ENCODE measurements around the gene PHKB. TPM values are rescaled to one million over a fixed set of nuclear protein-coding genes. Genes with fewer than 3 reads are reported as not detected.

PHKB gene
- total RNA-seq, 1 donor = 79.3 TPM

- DNase-seq (ENCODE audit: low read depth) = no peak
- TF ChIP-seq, protein P1, sequence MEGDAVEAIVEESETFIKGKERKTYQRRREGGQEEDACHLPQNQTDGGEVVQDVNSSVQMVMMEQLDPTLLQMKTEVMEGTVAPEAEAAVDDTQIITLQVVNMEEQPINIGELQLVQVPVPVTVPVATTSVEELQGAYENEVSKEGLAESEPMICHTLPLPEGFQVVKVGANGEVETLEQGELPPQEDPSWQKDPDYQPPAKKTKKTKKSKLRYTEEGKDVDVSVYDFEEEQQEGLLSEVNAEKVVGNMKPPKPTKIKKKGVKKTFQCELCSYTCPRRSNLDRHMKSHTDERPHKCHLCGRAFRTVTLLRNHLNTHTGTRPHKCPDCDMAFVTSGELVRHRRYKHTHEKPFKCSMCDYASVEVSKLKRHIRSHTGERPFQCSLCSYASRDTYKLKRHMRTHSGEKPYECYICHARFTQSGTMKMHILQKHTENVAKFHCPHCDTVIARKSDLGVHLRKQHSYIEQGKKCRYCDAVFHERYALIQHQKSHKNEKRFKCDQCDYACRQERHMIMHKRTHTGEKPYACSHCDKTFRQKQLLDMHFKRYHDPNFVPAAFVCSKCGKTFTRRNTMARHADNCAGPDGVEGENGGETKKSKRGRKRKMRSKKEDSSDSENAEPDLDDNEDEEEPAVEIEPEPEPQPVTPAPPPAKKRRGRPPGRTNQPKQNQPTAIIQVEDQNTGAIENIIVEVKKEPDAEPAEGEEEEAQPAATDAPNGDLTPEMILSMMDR (IDR thresholded peaks at IDR 0.05; ENCODE audit: insufficient read depth, low read length) = no peak
- H3K4me3 ChIP-seq (ENCODE audit: low read depth, low read length) = no peak overlapping the region
These were observed 109.9 kb downstream of the PHKB start for GRCh38 chr16:47571049-47571448.

DNA sequence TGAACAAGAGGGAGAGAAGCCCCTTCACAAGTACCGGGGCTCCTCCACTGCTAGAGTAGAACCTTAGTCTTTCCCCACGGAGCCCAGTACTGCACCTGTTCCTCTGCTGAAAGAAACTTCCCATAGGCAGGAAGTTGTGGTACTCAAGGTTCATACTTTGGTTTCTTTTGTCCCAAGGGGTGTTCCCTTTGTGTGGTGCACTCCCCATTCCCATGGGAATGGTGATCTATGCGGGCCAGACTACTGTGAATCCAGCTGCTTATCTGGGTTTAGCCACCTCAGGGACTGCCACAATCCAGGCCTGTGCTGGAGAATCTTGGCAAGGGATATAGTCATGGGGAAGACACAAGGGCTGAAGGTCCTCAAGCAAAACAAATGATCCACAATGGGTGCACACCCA, 110.6 kb downstream of the PHKB start:
- H3K4me3 ChIP-seq (ENCODE audit: low read depth, low read length) = no peak overlapping the region
- DNase-seq (ENCODE audit: low read depth) = no peak
- TF ChIP-seq, protein P1 (IDR thresholded peaks at IDR 0.05; ENCODE audit: insufficient read depth, low read length) = no peak

GRCh38 chr16:47574091-47575054, 113.2 kb downstream of the PHKB start:
- peak; percentile 48 for DNase-seq (ENCODE audit: low read depth)
- TF ChIP-seq, protein P1 (IDR thresholded peaks at IDR 0.05; ENCODE audit: insufficient read depth, low read length) = no peak
- no peak overlapping the region for H3K4me3 ChIP-seq (ENCODE audit: low read depth, low read length)

GRCh38 chr16:47577029-47577428, 115.9 kb downstream of the PHKB start:
- DNase-seq (ENCODE audit: low read depth) = no peak
- TF ChIP-seq, protein P1 (IDR thresholded peaks at IDR 0.05; ENCODE audit: insufficient read depth, low read length) = no peak

GRCh38 chr16:47578033-47578432, 116.9 kb downstream of the PHKB start:
- TF ChIP-seq, protein P1 (IDR thresholded peaks at IDR 0.05; ENCODE audit: insufficient read depth, low read length) = no peak
- no peak for DNase-seq (ENCODE audit: low read depth)
- H3K4me3 ChIP-seq (ENCODE audit: low read depth, low read length) = no peak overlapping the region

More at GRCh38 chr16:47577029-47577428, 115.9 kb downstream of the PHKB start:
- H3K4me3 ChIP-seq (ENCODE audit: low read depth, low read length) = no peak overlapping the region

DNA sequence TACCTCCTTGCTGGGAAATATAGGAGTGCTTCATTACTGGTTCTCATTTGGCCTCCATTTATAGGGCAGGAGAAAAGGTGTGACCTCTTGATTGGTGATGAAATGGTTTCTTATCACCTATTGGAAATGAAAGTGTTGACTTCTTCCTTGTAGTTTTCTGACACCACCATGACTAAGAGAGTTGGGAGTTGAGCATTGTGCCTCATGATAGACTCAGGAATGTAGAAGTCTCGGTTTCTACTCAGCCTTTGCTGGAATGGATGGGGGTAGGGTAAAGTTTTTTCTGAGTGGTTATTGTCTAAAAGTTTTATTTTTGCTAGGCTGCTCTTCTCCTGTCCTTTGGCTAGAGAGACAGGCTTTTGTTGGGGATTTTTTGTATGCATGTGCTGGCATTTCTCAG, 117.4 kb downstream of the PHKB start:
- peak; percentile 11 for DNase-seq (ENCODE audit: low read depth)
- TF ChIP-seq, protein P1 (IDR thresholded peaks at IDR 0.05; ENCODE audit: insufficient read depth, low read length) = no peak
- no peak overlapping the region for H3K4me3 ChIP-seq (ENCODE audit: low read depth, low read length)
